Right lobe of liver (tissue), 6 donors: ENCODE data around the gene MROH2B. TPM values are rescaled to one million over a fixed set of nuclear protein-coding genes. Genes with fewer than 3 reads are reported as not detected.
"Not testable (repeated sequence)": the region's sequence is repeated elsewhere in the genome, so short reads cannot be mapped to it uniquely, and the experiment has no call there.

Experiments
- ATAC-seq, 4 donors: fragments of 200-7000 bp; cut with Tn5 transposase; one replicate each; pipeline ENCODE4 v1.9.1; 2020; ENCODE audit warnings: mild to moderate bottlenecking in 4 of 4, moderate library complexity in 4 of 4
- DNase-seq, 3 donors: peaks; one replicate each; pipeline ENCODE4 v3.0.0-alpha.2; 2020
- H3K27ac ChIP-seq, 3 donors: fragments of 200-600 bp; one replicate each; pipeline ENCODE4 v1.8.0; 2022
- H3K27me3 ChIP-seq, 2 donors: fragments of 200-600 bp; one replicate each; pipeline ENCODE4 v1.8.0; 2022
- H3K36me3 ChIP-seq, 4 donors: fragments of 200-600 bp; sonication (generic) in 1 of 4; one replicate each; pipeline versions ENCODE4 v1.5.1 to v1.8.0; 2017 to 2022; ENCODE audit warnings: control low read depth in 1 of 4
- H3K4me1 ChIP-seq, 4 donors: fragments of 200-600 bp; sonication (generic) in 1 of 4; one replicate each; pipeline versions ENCODE4 v1.5.1 to v1.8.0; 2017 to 2022; ENCODE audit warnings: control low read depth in 1 of 4
- H3K4me3 ChIP-seq, 3 donors: fragments of 200-600 bp; one replicate each; pipeline ENCODE4 v1.8.0; 2022
- H3K9me3 ChIP-seq, 4 donors: fragments of 200-600 bp; sonication (generic) in 1 of 4; one replicate each; pipeline versions ENCODE4 v1.5.1 to v1.8.0; 2017 to 2022; ENCODE audit warnings: control low read depth in 1 of 4
- CTCF ChIP-seq, 4 donors: fragments of 200-600 bp in 3 of 4; fragments of 450-650 bp in 1 of 4; IDR thresholded peaks; one replicate each; pipeline versions ENCODE4 v1.5.1 to v1.8.0; 2016 to 2022; ENCODE audit warnings: antibody characterized with exemption in 4 of 4, mild to moderate bottlenecking in 2 of 4
- POLR2A ChIP-seq: fragments of 450-650 bp; IDR thresholded peaks from one replicate; pipeline ENCODE4 v1.6.1; 2017; ENCODE audit warnings: antibody characterized with exemption, mild to moderate bottlenecking
- WGBS: methylation state at CpG from one replicate; pipeline ENCODE4 v1.1.6; 2018; ENCODE audit warnings: low coverage, low lambda C conversion rate; ENCODE audit not compliant: insufficient coverage; ENCODE audit errors: missing lambda C conversion rate; 5-methylcytosine and 5-hydroxymethylcytosine counted together
- intact Hi-C, 2 donors: fragments of 100-400 bp; cut with DNase I; formaldehyde crosslinking; loops; one replicate each; pipeline versions ENCODE4 v1.11.2 to v1.14.1; 2022
- total RNA-seq, 6 experiments: library from RNA; depleted of rRNA in 2 of 6; stranded (reverse); fragments of >200 nt in 2 of 6; fragmentation: NEBNext Ultra II Directional in 3 of 6; extraction: Animal tissue kit (Norgen Biotek cat#: 25700) in 3 of 6; gene quantifications; one replicate each; pipeline versions ENCODE4 v1.1.0 to v1.2.4, GENCODE V29; 2016 to 2023
- donor health status: DM: no; HTN: yes; CAD: no.
- donor health status: DM: no; HTN: no; CAD: no.
- donor health status: DM: no; HTN: no; CAD: no.
- donor health status: DM: no; HTN: yes; CAD: no.
- donor health status: DM: no; HTN: yes; CAD: no.

MROH2B gene
- total RNA-seq, 6 experiments from 2014 or later: 0.73 to 0.84 TPM; not detected in 4

- no peaks in the 10 kb centered on the region for H3K36me3 ChIP-seq
- no peaks in the 10 kb centered on the region for H3K27me3 ChIP-seq
- intact Hi-C loops: no loop called here
- DNase-seq (no peak), ATAC-seq (no peak)
- H3K27ac ChIP-seq: no peak overlapping the region
- H3K9me3 ChIP-seq: no peaks in the 10 kb centered on the region
- no peaks in the 10 kb centered on the region for H3K4me1 ChIP-seq
- WGBS: 91% methylated on average over 7 of the region's 9 CpGs
- no peak overlapping the region for H3K4me3 ChIP-seq
- no peak for TF ChIP-seq CTCF (IDR thresholded peaks at IDR 0.05)
- TF ChIP-seq POLR2A: no peak
Observed at GRCh38 chr5:41057940-41058339, 13.2 kb downstream of the MROH2B start.

- intact Hi-C loops: no loop called here
- peak in 1 of 4 donors; percentile 45 for ATAC-seq
- 76% methylated on average over 2 of the region's 5 CpGs for WGBS
Observed at GRCh38 chr5:41057231-41057630, 13.9 kb downstream of the MROH2B start.

GRCh38 chr5:41048986-41049385, 22.2 kb downstream of the MROH2B start:
- H3K27ac ChIP-seq: no peak overlapping the region
- intact Hi-C loops: no loop called here
- H3K4me3 ChIP-seq: no peak overlapping the region
- H3K36me3 ChIP-seq: no peaks in the 10 kb centered on the region
- TF ChIP-seq POLR2A (no peak), CTCF (IDR thresholded peaks at IDR 0.05) (no peak)
- no peaks in the 10 kb centered on the region for H3K4me1 ChIP-seq
- no peaks in the 10 kb centered on the region for H3K27me3 ChIP-seq
- ATAC-seq (peak; percentile 73 to 98 (median 78)), DNase-seq (no peak)
- WGBS: 33% methylated on average over 2 of the region's 2 CpGs
- no peaks in the 10 kb centered on the region for H3K9me3 ChIP-seq

More at GRCh38 chr5:41057231-41057630, 13.9 kb downstream of the MROH2B start:
- no peak overlapping the region for H3K27ac ChIP-seq
- no peak overlapping the region for H3K4me3 ChIP-seq
- H3K36me3 ChIP-seq: no peaks in the 10 kb centered on the region
- H3K27me3 ChIP-seq: no peaks in the 10 kb centered on the region
- no peaks in the 10 kb centered on the region for H3K9me3 ChIP-seq
- TF ChIP-seq CTCF (IDR thresholded peaks at IDR 0.05) (no peak), POLR2A (no peak)
- no peaks in the 10 kb centered on the region for H3K4me1 ChIP-seq
- DNase-seq: no peak

- no peaks in the 10 kb centered on the region for H3K36me3 ChIP-seq
- no peak for TF ChIP-seq CTCF (IDR thresholded peaks at IDR 0.05)
- no peak for TF ChIP-seq POLR2A
- 67% methylated on average over 1 of the region's 1 CpG for WGBS
- ATAC-seq (peak; percentile 62 to 87 (median 76)), DNase-seq (no peak)
- intact Hi-C loops: no loop called here
- H3K27me3 ChIP-seq: no peaks in the 10 kb centered on the region
- H3K9me3 ChIP-seq: no peaks in the 10 kb centered on the region
- no peak overlapping the region for H3K27ac ChIP-seq
- H3K4me1 ChIP-seq: peaks cover 0 to 9% (median 3%) of the 10 kb centered on the region in 4 donors
- no peak overlapping the region for H3K4me3 ChIP-seq
Observed at GRCh38 chr5:41043109-41043747, 27.9 kb downstream of the MROH2B start.

GRCh38 chr5:41032973-41033372, 38.2 kb downstream of the MROH2B start:
- no peak for ATAC-seq
- H3K4me1 ChIP-seq: no peaks in the 10 kb centered on the region
- intact Hi-C loops: no loop called here
- no peak for TF ChIP-seq CTCF (IDR thresholded peaks at IDR 0.05)
- H3K4me3 ChIP-seq: no peak overlapping the region
- DNase-seq: no peak
- H3K27me3 ChIP-seq: no peaks in the 10 kb centered on the region
- no peaks in the 10 kb centered on the region for H3K36me3 ChIP-seq
- H3K9me3 ChIP-seq: no peaks in the 10 kb centered on the region
- no peak overlapping the region for H3K27ac ChIP-seq

- H3K36me3 ChIP-seq, H3K27me3 ChIP-seq, H3K4me1 ChIP-seq, H3K4me3 ChIP-seq, H3K9me3 ChIP-seq, DNase-seq, intact Hi-C loops, ATAC-seq, H3K27ac ChIP-seq: not testable (repeated sequence)
- WGBS: 87% methylated on average over 6 of the region's 8 CpGs
Observed at GRCh38 chr5:41022600-41022999, 48.5 kb downstream of the MROH2B start.
